ENCODE results near the gene DEFB129. TPM values are rescaled to one million over a fixed set of nuclear protein-coding genes. Genes with fewer than 3 reads are reported as not detected.
"Not testable (repeated sequence)": the region's sequence is repeated elsewhere in the genome, so short reads cannot be mapped to it uniquely, and the experiment has no call there.

The DEFB129 gene
- total RNA-seq, 4 donors from 2014 or later = not detected

DNA sequence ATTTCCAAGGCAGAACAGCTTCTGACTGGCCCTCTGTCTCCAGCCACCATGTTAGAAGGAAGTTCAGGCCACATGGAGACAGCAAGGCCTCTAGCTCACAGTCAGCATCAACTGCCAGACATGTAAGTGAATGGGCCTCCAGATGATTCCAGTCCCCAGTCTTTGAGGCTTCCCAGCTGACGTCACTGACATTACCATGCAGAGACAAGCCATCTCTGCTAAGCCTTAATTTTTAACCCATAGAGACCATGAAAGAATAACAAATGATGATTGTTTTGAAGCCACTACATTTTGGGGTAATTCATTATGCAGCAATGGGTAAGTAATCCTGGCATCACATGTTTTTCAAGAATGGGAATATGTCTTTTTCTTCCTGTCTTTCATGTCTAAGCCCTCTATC lies 11.3 kb upstream of the DEFB129 start:
- H3K4me3 ChIP-seq = no peak overlapping the region
- no peaks in the 10 kb centered on the region for H3K36me3 ChIP-seq
- no peaks in the 10 kb centered on the region for H3K4me1 ChIP-seq
- no peak for DNase-seq (ENCODE audit: low spot score in 2 of 2)
- no peak overlapping the region for H3K27ac ChIP-seq
- TF ChIP-seq, protein P1, sequence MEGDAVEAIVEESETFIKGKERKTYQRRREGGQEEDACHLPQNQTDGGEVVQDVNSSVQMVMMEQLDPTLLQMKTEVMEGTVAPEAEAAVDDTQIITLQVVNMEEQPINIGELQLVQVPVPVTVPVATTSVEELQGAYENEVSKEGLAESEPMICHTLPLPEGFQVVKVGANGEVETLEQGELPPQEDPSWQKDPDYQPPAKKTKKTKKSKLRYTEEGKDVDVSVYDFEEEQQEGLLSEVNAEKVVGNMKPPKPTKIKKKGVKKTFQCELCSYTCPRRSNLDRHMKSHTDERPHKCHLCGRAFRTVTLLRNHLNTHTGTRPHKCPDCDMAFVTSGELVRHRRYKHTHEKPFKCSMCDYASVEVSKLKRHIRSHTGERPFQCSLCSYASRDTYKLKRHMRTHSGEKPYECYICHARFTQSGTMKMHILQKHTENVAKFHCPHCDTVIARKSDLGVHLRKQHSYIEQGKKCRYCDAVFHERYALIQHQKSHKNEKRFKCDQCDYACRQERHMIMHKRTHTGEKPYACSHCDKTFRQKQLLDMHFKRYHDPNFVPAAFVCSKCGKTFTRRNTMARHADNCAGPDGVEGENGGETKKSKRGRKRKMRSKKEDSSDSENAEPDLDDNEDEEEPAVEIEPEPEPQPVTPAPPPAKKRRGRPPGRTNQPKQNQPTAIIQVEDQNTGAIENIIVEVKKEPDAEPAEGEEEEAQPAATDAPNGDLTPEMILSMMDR (IDR thresholded peaks at IDR 0.05) = no peak
- TF ChIP-seq EP300 (IDR thresholded peaks at IDR 0.05) (no peak), POLR2AphosphoS5 (IDR thresholded peaks at IDR 0.05) (no peak), POLR2A (IDR thresholded peaks at IDR 0.05) (no peak)
- H3K9me3 ChIP-seq = no peaks in the 10 kb centered on the region
- peaks cover 11% of the 10 kb centered on the region for H3K27me3 ChIP-seq
- 69% methylated on average over 1 of the region's 1 CpG for WGBS

DNA sequence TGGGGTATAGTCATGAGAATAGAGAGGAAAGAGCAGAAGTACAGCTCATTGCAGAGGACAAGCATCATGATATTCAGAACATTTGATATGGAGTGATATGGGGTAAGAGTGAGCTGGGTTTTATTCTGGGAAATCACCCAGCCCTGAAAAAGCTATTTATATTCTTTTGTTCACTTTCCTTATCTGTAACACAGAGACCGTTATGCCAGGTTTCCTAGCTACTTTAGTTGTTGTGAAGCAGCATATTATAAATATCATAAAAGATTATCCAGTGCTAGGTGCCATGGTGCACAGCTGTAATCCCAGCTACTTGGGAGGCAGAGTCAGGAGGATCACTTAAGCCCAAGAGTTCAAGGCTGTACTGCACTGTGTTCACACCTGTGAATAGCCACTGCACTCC lies 9.8 kb upstream of the DEFB129 start:
- TF ChIP-seq POLR2AphosphoS5 (IDR thresholded peaks at IDR 0.05) = no peak
- TF ChIP-seq EP300 (IDR thresholded peaks at IDR 0.05) = no peak
- TF ChIP-seq POLR2A (IDR thresholded peaks at IDR 0.05) = no peak
- TF ChIP-seq, protein P1 (IDR thresholded peaks at IDR 0.05) = no peak
- 46% methylated on average over 1 of the region's 1 CpG for WGBS
- Histone ChIP-seq H3K4me3 (no peak overlapping the region), H3K36me3 (no peaks in the 10 kb centered on the region), H3K27ac (no peak overlapping the region), H3K9me3 (no peaks in the 10 kb centered on the region), H3K4me1 (no peaks in the 10 kb centered on the region), H3K27me3 (peaks cover 18% of the 10 kb centered on the region)
- no peak for DNase-seq (ENCODE audit: low spot score in 2 of 2)

DNA sequence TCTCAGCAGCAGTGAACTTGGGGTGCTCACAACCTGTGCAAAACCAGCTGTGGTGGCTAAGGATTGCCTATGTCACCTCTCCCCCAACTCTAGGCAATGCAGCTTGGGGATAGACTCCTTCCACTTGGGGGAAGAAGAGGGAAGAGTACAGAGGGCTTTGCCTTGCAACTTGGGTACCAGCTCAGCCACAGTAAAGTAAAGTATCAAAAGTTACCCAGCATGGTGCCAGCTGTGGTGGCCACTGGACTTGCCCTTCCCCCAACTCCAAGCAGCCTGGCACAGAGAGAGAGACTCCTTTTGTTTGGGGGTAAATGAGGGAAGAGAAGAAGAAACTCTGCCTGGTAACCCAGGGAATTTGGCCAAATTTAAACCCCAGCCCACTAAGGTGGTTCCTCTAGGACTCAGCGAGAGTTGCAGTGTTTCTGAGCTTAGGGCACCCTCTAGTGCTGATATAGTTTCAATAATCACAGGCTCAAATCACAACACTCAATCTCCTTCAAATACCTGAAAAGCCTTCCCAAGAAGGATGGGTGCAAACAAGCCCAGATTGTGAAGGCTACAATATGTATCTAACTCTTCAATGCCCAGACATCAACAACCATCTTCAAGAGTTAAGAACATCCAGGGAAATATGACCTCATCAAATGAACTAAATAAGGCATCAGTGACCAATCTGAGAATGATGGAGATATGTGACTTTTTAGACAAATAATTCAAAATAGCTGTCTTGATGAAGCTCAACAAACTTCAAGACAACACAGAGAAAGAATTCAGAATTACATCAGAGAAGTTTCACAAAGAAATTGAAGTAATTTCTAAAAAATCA lies 7.6 kb upstream of the DEFB129 start:
- TF ChIP-seq POLR2A (IDR thresholded peaks at IDR 0.05) (no peak), POLR2AphosphoS5 (IDR thresholded peaks at IDR 0.05) (no peak), EP300 (IDR thresholded peaks at IDR 0.05) (no peak)
- TF ChIP-seq, protein P1 (IDR thresholded peaks at IDR 0.05) = no peak
- no peak for DNase-seq (ENCODE audit: low spot score in 2 of 2)
- Histone ChIP-seq H3K27ac (no peak overlapping the region), H3K27me3 (peaks cover 21% of the 10 kb centered on the region), H3K4me1 (no peaks in the 10 kb centered on the region), H3K9me3 (no peaks in the 10 kb centered on the region), H3K4me3 (no peak overlapping the region), H3K36me3 (no peaks in the 10 kb centered on the region)
- WGBS = 0% methylated on average over 1 of the region's 1 CpG

DNA sequence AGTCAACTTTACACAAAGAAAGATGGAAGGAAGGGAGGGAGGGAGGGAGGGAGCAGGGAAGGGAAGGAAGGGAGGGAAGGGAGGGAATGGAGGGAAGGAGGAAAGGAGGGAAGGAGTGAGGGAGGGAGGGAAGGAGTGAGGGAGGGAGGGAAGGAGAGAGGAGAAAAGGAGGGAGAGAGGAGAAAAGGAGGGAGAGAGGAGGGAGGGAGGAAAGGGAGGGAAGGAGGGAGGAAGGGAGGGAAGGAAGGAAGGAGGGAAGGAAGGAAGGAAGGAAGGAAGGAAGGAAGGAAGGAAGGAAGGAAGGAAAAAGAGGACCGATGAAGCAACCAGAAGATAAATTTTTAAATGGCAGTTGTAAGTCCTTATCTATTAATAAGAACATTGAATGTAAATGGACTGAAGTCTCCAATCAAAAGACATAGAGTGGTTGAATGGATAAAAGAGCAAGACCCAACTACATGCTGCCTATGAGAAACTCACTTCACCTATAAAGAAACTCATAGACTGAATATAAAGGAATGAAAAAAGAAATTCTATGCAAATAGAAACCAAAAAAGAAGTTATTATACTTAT lies 5.7 kb upstream of the DEFB129 start:
- H3K36me3 ChIP-seq = no peaks in the 10 kb centered on the region
- no peak for DNase-seq (ENCODE audit: low spot score in 2 of 2)
- peaks cover 23% of the 10 kb centered on the region for H3K27me3 ChIP-seq
- TF ChIP-seq, protein P1 (IDR thresholded peaks at IDR 0.05) = no peak
- no peak for TF ChIP-seq EP300 (IDR thresholded peaks at IDR 0.05)
- TF ChIP-seq POLR2AphosphoS5 (IDR thresholded peaks at IDR 0.05) = no peak
- no peak for TF ChIP-seq POLR2A (IDR thresholded peaks at IDR 0.05)
- no peaks in the 10 kb centered on the region for H3K9me3 ChIP-seq
- H3K4me3 ChIP-seq = no peak overlapping the region
- WGBS = 79% methylated on average over 1 of the region's 1 CpG
- no peak overlapping the region for H3K27ac ChIP-seq
- H3K4me1 ChIP-seq = no peaks in the 10 kb centered on the region

DNA sequence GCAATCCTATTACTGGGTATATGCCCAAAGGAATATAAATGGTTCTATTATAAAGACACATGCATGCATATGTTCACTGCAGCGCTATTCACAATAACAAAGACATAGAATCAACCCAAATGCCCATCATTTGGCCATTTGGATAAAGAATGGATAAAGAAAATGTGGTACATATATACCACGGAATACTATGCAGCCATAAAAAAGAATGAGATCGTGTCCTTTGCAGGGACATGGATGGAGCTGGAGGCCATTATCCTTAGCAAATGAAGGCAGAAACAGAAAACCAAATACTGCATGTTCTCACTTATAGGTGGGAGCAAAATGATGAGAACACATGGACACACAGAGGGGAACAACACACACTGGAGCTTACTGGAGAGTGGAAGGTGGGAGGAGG lies 1.2 kb upstream of the DEFB129 start:
- not testable (repeated sequence) for H3K27ac ChIP-seq; H3K36me3 ChIP-seq; H3K9me3 ChIP-seq; DNase-seq (ENCODE audit: low spot score in 2 of 2); H3K4me1 ChIP-seq; H3K4me3 ChIP-seq
- peaks cover 14% of the 10 kb centered on the region for H3K27me3 ChIP-seq
- 87% methylated on average over 3 of the region's 3 CpGs for WGBS

Data from suprapubic skin (tissue), 4 donors.